PC-9 (cell line): ENCODE results near the gene BMAL1. TPM values are rescaled to one million over a fixed set of nuclear protein-coding genes. Genes with fewer than 3 reads are reported as not detected.

ENCODE experiments used
- BruUV-seq: library from RNA; stranded (reverse); fragments of 400-500 nt; replicated peaks from 2 replicates; lab custom pipeline; 2021; lab: Mats Ljungman, UMichigan
- CTCF ChIA-PET: fragments of 300-600 bp; sonication (Branson Sonifier 250); formaldehyde crosslinking; loops from one replicate; lab custom pipeline; 2022; ENCODE audit warnings: antibody characterized with exemption; lab: Charles Lee
- POLR2A ChIA-PET: fragments of 300-600 bp; sonication (Branson Sonifier 250); formaldehyde crosslinking; loops from one replicate; lab custom pipeline; 2022; ENCODE audit warnings: antibody characterized with exemption; ENCODE audit not compliant: unreplicated experiment; lab: Charles Lee
- DNase-seq, 2 experiments: peaks; one replicate each; pipeline versions ENCODE4 v3.0.0 to v3.0.0-alpha.2; 2015 to 2022; ENCODE audit warnings: mixed read lengths in 1 of 2
- H2AFZ ChIP-seq: fragments of 200-600 bp; sonication (generic); 2 replicates; pipeline ENCODE4 v1.8.1; 2017; ENCODE audit warnings: antibody characterized with exemption
- H3F3A ChIP-seq: fragments of 200-600 bp; sonication (generic); 2 replicates; pipeline ENCODE4 v1.8.1; 2017; ENCODE audit warnings: antibody characterized with exemption, mild to moderate bottlenecking, low read depth; ENCODE audit not compliant: insufficient read depth
- H3K27ac ChIP-seq: fragments of 200-600 bp; sonication (generic); 2 replicates; pipeline ENCODE4 v1.6.1; 2016; ENCODE audit warnings: mixed run types
- H3K27me3 ChIP-seq: fragments of 200-600 bp; sonication (generic); 2 replicates; pipeline ENCODE4 v1.6.1; 2016; ENCODE audit warnings: low read depth, mixed run types; ENCODE audit not compliant: insufficient read depth
- H3K36me3 ChIP-seq: fragments of 200-600 bp; sonication (generic); 2 replicates; pipeline ENCODE4 v1.6.1; 2016; ENCODE audit warnings: low read depth, mixed run types
- H3K4me1 ChIP-seq: fragments of 200-600 bp; sonication (generic); replicated peaks from 2 replicates; pipeline ENCODE4 v1.6.1; 2016; ENCODE audit warnings: mixed run types; ENCODE audit not compliant: insufficient read depth
- H3K4me2 ChIP-seq: fragments of 200-600 bp; sonication (generic); 2 replicates; pipeline ENCODE4 v1.6.1; 2017; ENCODE audit warnings: mixed run types
- H3K4me3 ChIP-seq: fragments of 200-600 bp; sonication (generic); 2 replicates; pipeline ENCODE4 v1.6.1; 2016; ENCODE audit warnings: mixed run types
- H3K79me2 ChIP-seq: fragments of 200-600 bp; sonication (generic); 2 replicates; pipeline ENCODE4 v1.6.1; 2017; ENCODE audit warnings: low read depth, mixed run types
- H3K9me2 ChIP-seq: fragments of 200-600 bp; sonication (generic); 2 replicates; pipeline ENCODE4 v1.8.1; 2017; ENCODE audit warnings: mild to moderate bottlenecking; ENCODE audit not compliant: insufficient read depth
- H3K9me3 ChIP-seq: fragments of 200-600 bp; sonication (generic); 2 replicates; pipeline ENCODE4 v1.8.1; 2016; ENCODE audit warnings: low read depth; ENCODE audit not compliant: insufficient read depth
- H4K20me1 ChIP-seq: fragments of 200-600 bp; sonication (generic); 2 replicates; pipeline ENCODE4 v1.8.1; 2017; ENCODE audit not compliant: insufficient read depth
- CTCF ChIP-seq: fragments of 200-600 bp; sonication (generic); conservative IDR thresholded peaks from 2 replicates; pipeline ENCODE4 v1.6.1; 2017; ENCODE audit warnings: mixed run types, antibody characterized with exemption, mild to moderate bottlenecking, moderate library complexity
- EZH2 ChIP-seq: fragments of 200-600 bp; sonication (generic); IDR thresholded peaks from 2 replicates; pipeline ENCODE4 v1.8.0; 2017; ENCODE audit warnings: antibody characterized with exemption, low read depth
- intact Hi-C: fragments of 100-400 bp; cut with micrococcal nuclease; formaldehyde crosslinking; loops from one replicate; pipeline ENCODE4 v1.10.0; 2022; ENCODE audit not compliant: unreplicated experiment
- total RNA-seq: library from RNA; stranded (reverse); gene quantifications from 2 replicates; pipeline ENCODE4 v1.2.3, GENCODE V29; 2021

Gene BMAL1
- total RNA-seq, 1 experiment from 2014 or later, result 15.0 TPM

DNA sequence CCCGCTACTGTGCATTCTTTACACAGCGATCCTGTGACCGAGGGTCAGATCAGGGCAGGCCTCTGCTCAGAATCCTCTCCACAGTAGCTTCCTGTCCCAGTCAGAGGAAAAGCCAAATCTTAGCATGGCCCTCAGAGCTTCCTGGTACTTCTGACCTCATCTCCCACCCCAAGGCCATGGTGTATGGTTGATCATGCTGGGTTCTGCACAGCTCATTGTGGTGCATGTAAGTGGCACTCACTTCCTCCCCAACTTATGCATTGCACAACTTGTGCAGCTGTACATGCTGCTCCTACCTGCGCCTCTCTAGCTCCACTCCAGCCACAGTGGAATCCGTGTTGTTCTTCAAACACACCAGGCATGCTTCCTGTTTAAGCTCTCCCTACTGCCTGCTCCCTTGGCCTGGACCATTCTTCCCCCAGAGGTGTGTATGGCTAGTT is 20.3 kb downstream of the BMAL1 start:
- Histone ChIP-seq H3K27ac (no peak overlapping the region), H3F3A (no peaks in the 10 kb centered on the region), H3K4me3 (no peak overlapping the region), H3K9me2 (no peaks in the 10 kb centered on the region), H3K27me3 (no peaks in the 10 kb centered on the region), H2AFZ (no peak overlapping the region), H3K9me3 (no peaks in the 10 kb centered on the region), H3K4me2 (no peak overlapping the region), H4K20me1 (no peaks in the 10 kb centered on the region), H3K79me2 (no peaks in the 10 kb centered on the region), H3K36me3 (no peaks in the 10 kb centered on the region), H3K4me1 (no peaks in the 10 kb centered on the region)
- intact Hi-C loops, result no loop called here
- ChIA-PET CTCF (no interaction called here), POLR2A (no interaction called here)
- no peak for DNase-seq
- no peak for TF ChIP-seq EZH2
- TF ChIP-seq CTCF, result no peak
- no TSS peak for BruUV-seq

- intact Hi-C loops, result no loop called here
- Histone ChIP-seq H4K20me1 (no peaks in the 10 kb centered on the region), H3K4me1 (no peaks in the 10 kb centered on the region), H3K79me2 (no peaks in the 10 kb centered on the region), H2AFZ (no peak overlapping the region), H3K9me2 (no peaks in the 10 kb centered on the region), H3K36me3 (no peaks in the 10 kb centered on the region), H3K27ac (no peak overlapping the region), H3K9me3 (no peaks in the 10 kb centered on the region), H3K4me2 (no peak overlapping the region), H3F3A (no peaks in the 10 kb centered on the region), H3K27me3 (no peaks in the 10 kb centered on the region), H3K4me3 (no peak overlapping the region)
- ChIA-PET CTCF (no interaction called here), POLR2A (no interaction called here)
- BruUV-seq, result no TSS peak
- no peak for TF ChIP-seq CTCF
- TF ChIP-seq EZH2, result no peak
- no peak for DNase-seq
Measured at GRCh38 chr11:13298765-13299164, 21.2 kb downstream of the BMAL1 start.

DNA sequence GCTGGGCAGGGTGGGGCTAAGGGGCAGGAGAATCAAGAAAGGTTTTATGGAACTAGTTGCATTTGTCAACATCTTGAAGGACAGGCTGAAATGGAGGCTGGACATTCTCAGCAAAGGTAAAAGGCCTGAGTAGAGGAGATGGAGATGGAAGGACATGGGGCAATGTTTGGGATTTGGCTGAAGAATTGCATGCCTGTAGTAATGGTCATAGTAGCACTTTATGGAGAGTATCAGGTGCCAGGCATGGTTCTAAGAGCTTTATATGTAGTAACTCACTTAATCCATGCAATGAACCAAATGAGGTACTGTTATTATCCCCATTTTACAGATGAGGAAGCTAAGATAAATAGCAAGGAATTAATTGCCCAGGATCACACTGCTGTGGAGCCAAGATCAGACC is 23.9 kb downstream of the BMAL1 start:
- H3K27ac ChIP-seq, result no peak overlapping the region
- intact Hi-C loops, result no loop called here
- no peak for TF ChIP-seq EZH2
- TF ChIP-seq CTCF, result no peak
- ChIA-PET CTCF (no interaction called here), POLR2A (no interaction called here)
- H4K20me1 ChIP-seq, result no peaks in the 10 kb centered on the region
- H3K27me3 ChIP-seq, result no peaks in the 10 kb centered on the region
- no peaks in the 10 kb centered on the region for H3K36me3 ChIP-seq
- H3K9me3 ChIP-seq, result no peaks in the 10 kb centered on the region
- no peak overlapping the region for H2AFZ ChIP-seq
- no peaks in the 10 kb centered on the region for H3F3A ChIP-seq
- H3K79me2 ChIP-seq, result no peaks in the 10 kb centered on the region
- no peaks in the 10 kb centered on the region for H3K9me2 ChIP-seq
- H3K4me2 ChIP-seq, result no peak overlapping the region
- no TSS peak for BruUV-seq
- no peak for DNase-seq
- H3K4me3 ChIP-seq, result no peak overlapping the region
- H3K4me1 ChIP-seq, result no peaks in the 10 kb centered on the region
